ENCODE data around the gene VARS2. TPM values are rescaled to one million over a fixed set of nuclear protein-coding genes. Genes with fewer than 3 reads are reported as not detected.

The VARS2 gene
- polyA plus RNA-seq, 1 of the 3 experiments (the other 2 are of a cell fraction), result 31.2 TPM

DNA sequence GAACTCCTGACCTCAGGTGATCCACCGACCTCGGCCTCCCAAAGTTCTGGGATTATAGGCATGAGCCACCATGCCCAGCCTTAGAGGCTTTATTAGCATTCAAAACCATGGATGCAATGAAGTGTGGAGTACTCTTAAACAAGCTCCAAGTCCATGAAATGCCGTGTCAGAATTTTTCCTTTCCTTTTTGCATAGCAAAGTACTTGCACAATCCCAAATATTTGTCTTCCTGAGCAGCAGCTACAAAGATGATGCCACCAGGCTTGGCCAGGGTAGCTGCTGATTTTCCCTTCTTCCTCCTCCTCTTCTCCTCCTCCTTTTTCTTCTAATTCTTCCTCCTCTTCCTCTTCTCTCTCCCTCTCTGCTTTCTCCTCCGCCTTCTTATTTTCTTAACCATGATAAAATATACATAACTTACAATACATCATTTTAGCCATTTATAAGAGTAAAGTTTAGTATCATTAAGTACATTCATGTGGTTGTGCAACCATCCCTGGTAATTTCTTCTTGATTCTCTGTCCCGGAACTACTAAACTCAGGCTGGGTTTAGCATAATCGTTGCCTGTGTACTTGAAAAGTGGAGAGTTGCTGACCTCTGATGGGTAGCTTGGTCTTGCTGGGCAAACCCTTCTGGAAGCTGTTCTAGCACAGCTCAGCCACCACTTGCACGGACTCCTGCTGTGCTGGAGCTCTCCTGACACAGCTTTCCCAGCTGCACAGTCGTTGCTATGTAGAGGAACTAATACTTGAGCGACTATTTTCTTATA lies 47.1 kb downstream of the VARS2 start:
- Histone ChIP-seq H3K9ac (no peak overlapping the region), H3K27me3 (ENCODE audit: insufficient read depth) (peaks cover 6% of the 10 kb centered on the region; the same call in 1 of the 2 replicates), H3K36me3 (replicated peaks in 1 of 2; ENCODE audit: control insufficient read depth in 1 of 2, insufficient read depth in 2 of 2, low read length in 1 of 2) (no peaks in the 10 kb centered on the region), H3F3A (replicated peaks; ENCODE audit: insufficient read depth) (no peaks in the 10 kb centered on the region), H2AFZ (ENCODE audit: low read depth) (0 out of 2 replicates have a peak overlapping the region, but pooled peaks have one; percentile 41), H3K9me3 (no peaks in the 10 kb centered on the region), H3K4me1 (ENCODE audit: control insufficient read depth in 1 of 2, insufficient read depth in 2 of 2, low read depth in 1 of 2, low read length in 1 of 2) (no peaks in the 10 kb centered on the region; a peak in 1 of 4 replicates), H3K79me2 (ENCODE audit: insufficient read depth) (no peaks in the 10 kb centered on the region), H3K9me2 (no peaks in the 10 kb centered on the region), H4K20me1 (ENCODE audit: insufficient read depth) (no peaks in the 10 kb centered on the region), H3K4me3 (ENCODE audit: low read depth in 2 of 2, low read length in 1 of 2) (no peak overlapping the region), H3K27ac (ENCODE audit: low read depth in 2 of 2, low read length in 1 of 2) (no peak overlapping the region), H3K4me2 (no peak overlapping the region)
- CTCF ChIA-PET, result interaction anchor here (1.1 to 1.6 kb wide), 2 partner anchors 18 to 48 kb away, joined by 3 to 4 read pairs; partner anchors contain the start of gene VARS2
- no peak for DNase-seq
- TF ChIP-seq, protein P1, sequence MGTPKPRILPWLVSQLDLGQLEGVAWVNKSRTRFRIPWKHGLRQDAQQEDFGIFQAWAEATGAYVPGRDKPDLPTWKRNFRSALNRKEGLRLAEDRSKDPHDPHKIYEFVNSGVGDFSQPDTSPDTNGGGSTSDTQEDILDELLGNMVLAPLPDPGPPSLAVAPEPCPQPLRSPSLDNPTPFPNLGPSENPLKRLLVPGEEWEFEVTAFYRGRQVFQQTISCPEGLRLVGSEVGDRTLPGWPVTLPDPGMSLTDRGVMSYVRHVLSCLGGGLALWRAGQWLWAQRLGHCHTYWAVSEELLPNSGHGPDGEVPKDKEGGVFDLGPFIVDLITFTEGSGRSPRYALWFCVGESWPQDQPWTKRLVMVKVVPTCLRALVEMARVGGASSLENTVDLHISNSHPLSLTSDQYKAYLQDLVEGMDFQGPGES (IDR thresholded peaks at IDR 0.05; ENCODE audit: low read depth, low read length), result no peak
- TF ChIP-seq NFIC (IDR thresholded peaks at IDR 0.05; ENCODE audit: borderline replicate concordance) (no peak), NRF1 (IDR thresholded peaks at IDR 0.05; ENCODE audit: low read depth, low read length) (no peak), POLR2AphosphoS5 (IDR thresholded peaks at IDR 0.05; ENCODE audit: low read depth, low read length) (no peak), GABPA (IDR thresholded peaks at IDR 0.05; ENCODE audit: low read depth) (no peak), TAF1 (IDR thresholded peaks at IDR 0.05; ENCODE audit: borderline replicate concordance, low read depth, low read length) (no peak), GATA2 (CRISPR knock-in tag; IDR thresholded peaks at IDR 0.05) (no peak)
- TF ChIP-seq, protein P2, sequence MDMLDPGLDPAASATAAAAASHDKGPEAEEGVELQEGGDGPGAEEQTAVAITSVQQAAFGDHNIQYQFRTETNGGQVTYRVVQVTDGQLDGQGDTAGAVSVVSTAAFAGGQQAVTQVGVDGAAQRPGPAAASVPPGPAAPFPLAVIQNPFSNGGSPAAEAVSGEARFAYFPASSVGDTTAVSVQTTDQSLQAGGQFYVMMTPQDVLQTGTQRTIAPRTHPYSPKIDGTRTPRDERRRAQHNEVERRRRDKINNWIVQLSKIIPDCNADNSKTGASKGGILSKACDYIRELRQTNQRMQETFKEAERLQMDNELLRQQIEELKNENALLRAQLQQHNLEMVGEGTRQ (IDR thresholded peaks at IDR 0.05; ENCODE audit: borderline replicate concordance, low read depth, low read length), result no peak
- WGBS (ENCODE audit: low lambda C conversion rate), result 38% methylated on average over 9 of the region's 9 CpGs
- POLR2A ChIA-PET, result no interaction called here

DNA sequence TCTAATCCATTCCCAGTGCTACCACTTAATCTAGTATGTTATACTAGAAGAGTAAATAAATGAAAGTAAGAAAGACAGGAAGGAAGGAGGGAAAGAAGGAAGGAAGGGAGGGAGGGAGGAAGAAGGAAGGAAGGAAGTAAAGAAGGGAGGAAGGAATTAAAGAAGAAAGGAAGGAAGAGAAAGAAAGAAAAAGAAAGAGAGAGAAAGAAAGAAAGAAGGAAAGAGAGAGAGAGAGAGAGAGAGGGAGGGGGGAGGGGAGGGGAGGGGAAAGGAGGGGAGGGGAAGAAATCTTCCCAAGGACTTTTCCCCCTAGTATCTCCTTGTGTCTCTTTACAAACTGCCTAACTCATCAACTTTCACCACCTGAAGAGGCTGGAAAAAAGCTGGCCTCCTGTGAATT lies 48.7 kb downstream of the VARS2 start:
- Histone ChIP-seq H2AFZ (ENCODE audit: low read depth) (no peak overlapping the region), H3K9me2 (no peaks in the 10 kb centered on the region), H3K27me3 (ENCODE audit: insufficient read depth) (no peaks in the 10 kb centered on the region), H3K4me2 (no peak overlapping the region), H3F3A (replicated peaks; ENCODE audit: insufficient read depth) (no peaks in the 10 kb centered on the region), H3K79me2 (ENCODE audit: insufficient read depth) (no peaks in the 10 kb centered on the region), H3K27ac (ENCODE audit: low read depth in 2 of 2, low read length in 1 of 2) (no peak overlapping the region), H3K36me3 (replicated peaks in 1 of 2; ENCODE audit: control insufficient read depth in 1 of 2, insufficient read depth in 2 of 2, low read length in 1 of 2) (no peaks in the 10 kb centered on the region), H3K9me3 (no peaks in the 10 kb centered on the region), H3K4me1 (ENCODE audit: control insufficient read depth in 1 of 2, insufficient read depth in 2 of 2, low read depth in 1 of 2, low read length in 1 of 2) (no peaks in the 10 kb centered on the region; a peak in 1 of 4 replicates), H3K9ac (no peak overlapping the region), H3K4me3 (ENCODE audit: low read depth in 2 of 2, low read length in 1 of 2) (no peak overlapping the region), H4K20me1 (ENCODE audit: insufficient read depth) (no peaks in the 10 kb centered on the region)
- ChIA-PET CTCF (no interaction called here), POLR2A (no interaction called here)
- TF ChIP-seq RFX5 (IDR thresholded peaks at IDR 0.05; ENCODE audit: low read length) (no peak), ELF1 (IDR thresholded peaks at IDR 0.05) (no peak), TEAD4 (IDR thresholded peaks at IDR 0.05; ENCODE audit: borderline replicate concordance, insufficient read depth) (no peak), SIN3A (IDR thresholded peaks at IDR 0.05; ENCODE audit: borderline replicate concordance, low read depth, low read length) (no peak), RCOR1 (IDR thresholded peaks at IDR 0.05; ENCODE audit: low read length) (no peak), NRF1 (IDR thresholded peaks at IDR 0.05; ENCODE audit: low read depth, low read length) (no peak), SMC3 (IDR thresholded peaks at IDR 0.05; ENCODE audit: low read depth, low read length) (no peak), TAF1 (IDR thresholded peaks at IDR 0.05; ENCODE audit: borderline replicate concordance, low read depth, low read length) (no peak)
- TF ChIP-seq, protein P3, sequence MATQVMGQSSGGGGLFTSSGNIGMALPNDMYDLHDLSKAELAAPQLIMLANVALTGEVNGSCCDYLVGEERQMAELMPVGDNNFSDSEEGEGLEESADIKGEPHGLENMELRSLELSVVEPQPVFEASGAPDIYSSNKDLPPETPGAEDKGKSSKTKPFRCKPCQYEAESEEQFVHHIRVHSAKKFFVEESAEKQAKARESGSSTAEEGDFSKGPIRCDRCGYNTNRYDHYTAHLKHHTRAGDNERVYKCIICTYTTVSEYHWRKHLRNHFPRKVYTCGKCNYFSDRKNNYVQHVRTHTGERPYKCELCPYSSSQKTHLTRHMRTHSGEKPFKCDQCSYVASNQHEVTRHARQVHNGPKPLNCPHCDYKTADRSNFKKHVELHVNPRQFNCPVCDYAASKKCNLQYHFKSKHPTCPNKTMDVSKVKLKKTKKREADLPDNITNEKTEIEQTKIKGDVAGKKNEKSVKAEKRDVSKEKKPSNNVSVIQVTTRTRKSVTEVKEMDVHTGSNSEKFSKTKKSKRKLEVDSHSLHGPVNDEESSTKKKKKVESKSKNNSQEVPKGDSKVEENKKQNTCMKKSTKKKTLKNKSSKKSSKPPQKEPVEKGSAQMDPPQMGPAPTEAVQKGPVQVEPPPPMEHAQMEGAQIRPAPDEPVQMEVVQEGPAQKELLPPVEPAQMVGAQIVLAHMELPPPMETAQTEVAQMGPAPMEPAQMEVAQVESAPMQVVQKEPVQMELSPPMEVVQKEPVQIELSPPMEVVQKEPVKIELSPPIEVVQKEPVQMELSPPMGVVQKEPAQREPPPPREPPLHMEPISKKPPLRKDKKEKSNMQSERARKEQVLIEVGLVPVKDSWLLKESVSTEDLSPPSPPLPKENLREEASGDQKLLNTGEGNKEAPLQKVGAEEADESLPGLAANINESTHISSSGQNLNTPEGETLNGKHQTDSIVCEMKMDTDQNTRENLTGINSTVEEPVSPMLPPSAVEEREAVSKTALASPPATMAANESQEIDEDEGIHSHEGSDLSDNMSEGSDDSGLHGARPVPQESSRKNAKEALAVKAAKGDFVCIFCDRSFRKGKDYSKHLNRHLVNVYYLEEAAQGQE (IDR thresholded peaks at IDR 0.05; ENCODE audit: low read depth, low read length), result no peak
- no peak for DNase-seq
